GM18951 (cell line): ENCODE data around the gene SDHA.
A peak's percentile ranks its signal among the peaks of the same experiment; 100 is the strongest.

Experiments used
- POLR2A ChIP-seq: IDR thresholded peaks from 4 replicates; pipeline ENCODE4 v1.6.1; 2011; ENCODE audit warnings: mild to moderate bottlenecking; ENCODE audit not compliant: insufficient read length, insufficient read depth; ENCODE audit errors: extremely low read depth
- in situ Hi-C: fragments of 300-500 bp; cut with MboI; formaldehyde crosslinking; loops from one replicate; pipeline ENCODE4 v1.12.0; 2022; ENCODE audit warnings: low sequenced_read_pairs, mixed read lengths, inconsistent platforms; ENCODE audit not compliant: unreplicated experiment

SDHA gene

DNA sequence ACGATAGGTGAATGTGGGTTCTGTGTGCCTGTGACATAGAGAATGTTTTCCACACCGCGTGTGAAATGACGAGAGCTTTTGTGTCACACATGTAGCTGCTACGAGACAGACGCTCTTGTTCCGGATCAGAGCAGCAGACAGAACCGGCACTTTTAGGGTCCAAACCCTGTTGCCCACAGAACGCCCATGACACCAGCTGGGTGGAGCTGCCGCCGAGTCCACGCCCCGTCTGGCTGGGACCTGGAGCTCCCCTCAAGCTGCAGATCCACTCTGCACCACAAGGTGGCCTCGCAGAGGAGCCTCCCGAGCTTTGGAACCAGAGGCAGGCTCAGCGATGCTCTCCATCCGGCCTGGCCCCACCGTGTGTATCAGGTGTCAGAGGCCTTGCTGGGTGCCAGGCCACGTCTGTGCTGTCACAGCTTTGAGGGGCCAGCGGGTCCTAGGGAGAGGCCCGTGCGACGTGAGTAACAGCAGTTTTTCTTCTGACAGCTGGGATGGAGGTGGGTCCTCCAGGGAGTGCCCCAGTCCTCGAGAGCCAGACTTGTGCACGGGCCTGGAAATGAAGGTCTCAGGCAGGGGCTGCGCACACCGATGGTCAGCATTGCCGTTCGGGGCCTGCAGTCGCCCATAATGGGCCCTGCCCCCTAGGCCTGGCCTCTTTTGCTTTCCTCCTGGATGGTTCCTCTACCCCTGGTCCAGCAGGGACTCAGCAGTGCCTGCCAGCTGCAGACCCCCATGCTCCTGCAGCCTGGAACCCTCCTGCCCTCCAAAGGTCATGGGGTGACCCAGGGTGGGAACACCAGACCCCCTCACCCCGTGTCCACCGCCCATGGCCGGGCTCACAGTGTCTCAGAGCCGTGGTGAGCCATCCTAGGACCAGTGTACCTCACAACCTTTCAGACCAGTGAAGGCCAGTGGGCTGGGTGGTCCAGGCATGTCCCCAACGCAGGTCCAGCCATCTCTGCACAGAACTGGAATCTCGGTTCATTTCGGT is 29.3 kb upstream of the SDHA start:
- peak; percentile 30 for TF ChIP-seq POLR2A
- in situ Hi-C loops, result no loop called here

DNA sequence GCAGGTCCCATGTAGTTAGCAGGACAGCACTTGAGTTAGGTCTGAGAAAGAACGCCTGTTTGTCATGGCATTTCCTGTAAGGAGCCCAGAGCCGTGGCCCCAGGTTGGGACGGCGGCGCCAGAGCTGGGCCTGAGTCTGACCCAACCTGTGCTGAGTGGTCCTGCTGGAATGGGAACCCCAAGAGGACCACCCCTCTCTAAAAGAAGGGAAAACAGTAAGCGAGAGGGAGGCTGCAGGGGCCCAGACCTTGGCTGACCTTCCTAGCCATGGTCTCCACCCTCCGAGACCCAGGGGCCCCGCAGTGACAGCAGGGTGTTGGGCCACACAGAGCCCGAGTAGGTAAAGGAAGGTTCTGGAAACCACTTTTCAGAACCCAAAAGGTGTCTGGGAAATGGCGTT is 28.6 kb upstream of the SDHA start:
- in situ Hi-C loops, result no loop called here
- no peak for TF ChIP-seq POLR2A

DNA sequence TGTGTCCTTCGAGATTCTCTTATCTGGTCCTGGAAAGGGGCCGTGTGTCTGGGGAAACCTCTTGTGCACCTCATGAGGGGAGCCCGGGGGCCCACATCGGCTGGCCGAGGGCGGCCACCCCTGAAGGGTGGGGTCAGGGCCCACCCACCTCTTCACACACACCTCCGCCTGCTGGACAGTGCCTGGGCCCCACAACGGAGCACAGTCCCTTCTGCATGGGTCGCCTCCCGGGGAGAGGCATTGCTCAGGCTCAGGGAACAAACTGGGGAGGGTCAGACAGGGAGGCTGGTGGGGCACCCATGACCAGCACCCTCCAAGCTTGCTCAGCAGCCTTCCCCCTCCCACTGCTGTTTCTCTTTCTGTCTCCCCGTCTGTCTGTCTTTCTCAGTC is 28.1 kb upstream of the SDHA start:
- in situ Hi-C loops, result no loop called here
- no peak for TF ChIP-seq POLR2A

DNA sequence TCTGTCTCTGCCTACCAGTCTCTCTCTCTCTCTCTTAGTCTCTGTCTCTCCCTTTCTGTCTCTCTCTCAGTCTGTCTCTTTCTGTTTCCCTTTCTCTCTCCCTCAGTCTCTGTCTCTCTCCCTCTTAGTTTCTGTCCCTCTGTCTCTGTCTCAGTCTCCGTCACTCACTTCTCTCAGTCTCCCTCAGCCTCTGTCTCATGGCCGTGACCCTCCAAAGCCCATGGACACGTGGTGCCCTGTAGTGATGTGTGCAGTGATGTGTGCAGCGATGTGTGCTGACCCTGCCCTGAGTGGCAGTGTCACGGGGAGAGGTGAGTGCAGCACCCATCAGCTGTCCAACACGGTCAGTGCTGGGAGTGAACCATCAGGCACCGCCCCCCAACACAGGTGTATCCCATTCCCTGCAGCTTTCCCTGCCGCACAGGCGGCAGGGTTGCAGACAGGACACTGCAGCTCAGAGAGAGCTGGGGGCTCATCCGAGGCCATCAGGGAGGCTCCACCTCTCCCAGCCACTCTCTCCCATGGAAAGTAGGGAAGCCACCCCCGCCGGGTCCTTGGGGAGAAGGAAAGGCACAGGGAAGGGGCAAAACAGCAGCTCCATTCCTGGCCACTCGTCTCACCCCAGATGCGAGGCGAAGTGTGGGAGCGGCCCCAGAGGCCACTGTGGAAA is 27.6 kb upstream of the SDHA start:
- no peak for TF ChIP-seq POLR2A
- in situ Hi-C loops, result no loop called here

GRCh38 chr5:191036-191948 is 26.8 kb upstream of the SDHA start, which contains the start of gene LRRC14B:
TSS of gene LRRC14B (plus strand) at chr5:191495. CDS start at chr5:191539, 44 bp downstream.
- in situ Hi-C loops, result no loop called here
- no peak for TF ChIP-seq POLR2A

DNA sequence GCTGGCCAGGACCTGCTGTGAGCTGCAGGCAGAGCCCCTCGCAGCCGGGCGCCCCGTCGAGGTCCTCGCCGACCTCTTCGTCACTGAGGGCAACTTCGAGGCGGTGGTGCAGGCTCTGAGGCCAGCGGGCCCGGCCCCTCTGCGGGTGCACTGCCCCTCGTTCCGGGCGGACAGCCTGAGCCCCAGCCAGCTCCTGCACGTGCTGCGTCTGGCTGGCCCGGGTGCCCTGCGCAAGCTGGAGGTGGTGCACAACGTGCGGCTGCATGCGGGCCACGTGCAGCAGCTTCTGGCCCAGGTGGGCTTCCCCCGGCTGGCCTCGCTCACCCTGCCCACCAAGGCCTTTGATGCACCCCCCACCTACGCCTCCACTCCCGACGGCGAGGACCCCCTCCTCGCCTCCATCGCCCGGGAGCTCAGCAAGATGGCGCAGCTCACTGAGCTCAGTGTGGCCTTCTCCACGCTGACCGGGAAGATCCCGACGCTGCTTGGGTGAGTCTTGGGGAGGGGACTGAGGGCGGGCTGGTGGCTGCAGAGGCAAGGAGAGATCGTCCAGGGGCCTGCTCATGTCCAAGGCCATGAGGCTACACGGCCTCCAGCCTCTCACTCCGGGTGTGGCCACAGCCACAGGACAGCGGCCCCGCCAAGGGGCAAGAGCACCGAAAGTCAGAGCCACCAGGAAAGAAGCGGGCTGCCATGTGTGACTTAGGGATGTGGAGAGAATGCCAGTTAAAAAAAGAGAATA is 26.0 kb upstream of the SDHA start:
- no peak for TF ChIP-seq POLR2A
- in situ Hi-C loops, result no loop called here

DNA sequence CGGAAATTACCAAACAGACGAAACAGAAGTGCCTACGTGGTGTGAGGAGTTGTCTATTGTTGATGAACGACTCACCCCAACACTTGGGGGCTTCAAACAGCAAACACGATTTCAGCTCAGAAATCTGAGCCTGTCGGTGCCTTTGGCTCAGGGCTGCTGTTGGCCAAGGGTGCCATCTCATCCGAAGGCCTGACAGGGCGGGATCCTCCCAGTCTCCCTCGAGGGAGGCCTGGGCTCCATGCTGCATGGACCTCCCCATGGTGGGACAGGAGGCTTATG is 25.5 kb upstream of the SDHA start:
- in situ Hi-C loops, result no loop called here
- no peak for TF ChIP-seq POLR2A

DNA sequence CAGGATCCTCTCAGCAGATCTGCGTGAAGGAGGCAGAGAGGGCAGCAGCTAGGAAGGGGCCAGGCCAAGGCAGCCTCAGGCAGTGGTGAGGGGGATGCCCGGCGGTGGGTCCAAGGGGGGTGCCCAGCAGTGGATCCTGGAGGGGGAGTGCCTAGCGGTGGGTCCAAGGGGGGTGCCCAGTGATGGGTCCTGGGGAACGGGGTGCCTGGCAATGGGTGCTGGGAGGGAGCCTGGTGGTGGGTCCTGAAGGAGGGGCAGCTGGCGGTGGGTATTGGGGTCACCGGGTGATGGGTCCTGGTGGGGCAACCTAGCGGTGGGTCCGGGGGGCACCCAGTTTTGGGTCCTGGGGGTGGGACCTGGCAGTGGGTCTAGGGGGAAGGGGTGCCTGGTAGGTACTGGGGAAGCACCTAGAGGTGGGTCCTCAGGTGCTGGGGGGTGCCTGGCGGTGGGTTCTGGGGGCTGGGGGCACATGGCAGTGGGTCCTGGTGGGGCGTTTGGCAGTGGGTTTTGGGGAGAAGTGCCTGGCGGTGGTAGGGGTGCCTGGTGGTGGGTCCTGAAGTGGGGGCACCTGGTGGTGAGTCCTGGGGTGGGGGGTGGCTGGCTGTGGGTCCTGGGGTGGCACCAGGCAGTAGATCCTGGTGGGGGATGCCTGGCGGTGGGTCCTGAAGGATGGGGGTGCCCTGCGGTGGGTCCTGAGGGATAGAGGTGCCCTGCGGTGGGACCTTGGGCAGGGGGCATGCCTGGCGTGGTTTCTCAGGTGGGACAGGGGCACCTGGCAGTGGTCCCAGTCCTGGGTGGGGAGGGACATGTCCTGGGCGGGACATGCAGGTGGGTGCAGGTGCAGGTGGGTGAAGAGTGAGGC is 24.9 kb upstream of the SDHA start:
- in situ Hi-C loops, result no loop called here
- TF ChIP-seq POLR2A, result no peak

DNA sequence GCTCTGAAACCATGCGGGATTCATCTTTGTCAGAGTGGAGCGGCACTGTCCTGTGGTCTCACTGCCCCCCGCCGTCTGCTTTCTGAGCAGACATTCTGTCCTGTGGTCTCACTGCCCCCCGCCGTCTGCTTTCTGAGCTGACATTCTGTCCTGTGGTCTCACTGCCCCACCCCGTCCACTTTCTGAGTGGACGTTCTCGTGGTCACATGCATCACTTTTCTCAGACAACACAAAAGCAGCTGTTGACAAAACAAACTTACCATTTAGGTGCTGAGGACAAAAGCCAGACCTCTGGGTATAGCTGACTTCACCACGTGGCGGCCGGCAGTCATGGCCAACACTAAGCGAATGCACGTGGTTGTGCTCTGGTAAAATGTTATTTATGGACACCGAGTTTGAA is 24.0 kb upstream of the SDHA start:
- no peak for TF ChIP-seq POLR2A
- in situ Hi-C loops, result no loop called here

- TF ChIP-seq POLR2A, result no peak
- in situ Hi-C loops, result no loop called here
These were observed 23.4 kb upstream of the SDHA start for GRCh38 chr5:194603-195209.

- in situ Hi-C loops, result no loop called here
- TF ChIP-seq POLR2A, result no peak
These were observed 22.5 kb upstream of the SDHA start for GRCh38 chr5:195401-196160.
